ENCODE data around the gene LARP4.
"Not testable (repeated sequence)": the region's sequence is repeated elsewhere in the genome, so short reads cannot be mapped to it uniquely, and the experiment has no call there.

The LARP4 gene

GRCh38 chr12:50440288-50440687 is 39.6 kb downstream of the LARP4 start:
- TF ChIP-seq, protein P1, sequence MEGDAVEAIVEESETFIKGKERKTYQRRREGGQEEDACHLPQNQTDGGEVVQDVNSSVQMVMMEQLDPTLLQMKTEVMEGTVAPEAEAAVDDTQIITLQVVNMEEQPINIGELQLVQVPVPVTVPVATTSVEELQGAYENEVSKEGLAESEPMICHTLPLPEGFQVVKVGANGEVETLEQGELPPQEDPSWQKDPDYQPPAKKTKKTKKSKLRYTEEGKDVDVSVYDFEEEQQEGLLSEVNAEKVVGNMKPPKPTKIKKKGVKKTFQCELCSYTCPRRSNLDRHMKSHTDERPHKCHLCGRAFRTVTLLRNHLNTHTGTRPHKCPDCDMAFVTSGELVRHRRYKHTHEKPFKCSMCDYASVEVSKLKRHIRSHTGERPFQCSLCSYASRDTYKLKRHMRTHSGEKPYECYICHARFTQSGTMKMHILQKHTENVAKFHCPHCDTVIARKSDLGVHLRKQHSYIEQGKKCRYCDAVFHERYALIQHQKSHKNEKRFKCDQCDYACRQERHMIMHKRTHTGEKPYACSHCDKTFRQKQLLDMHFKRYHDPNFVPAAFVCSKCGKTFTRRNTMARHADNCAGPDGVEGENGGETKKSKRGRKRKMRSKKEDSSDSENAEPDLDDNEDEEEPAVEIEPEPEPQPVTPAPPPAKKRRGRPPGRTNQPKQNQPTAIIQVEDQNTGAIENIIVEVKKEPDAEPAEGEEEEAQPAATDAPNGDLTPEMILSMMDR (conservative IDR thresholded peaks at IDR 0.05) = no peak
- H3K27ac ChIP-seq = no peak overlapping the region

DNA sequence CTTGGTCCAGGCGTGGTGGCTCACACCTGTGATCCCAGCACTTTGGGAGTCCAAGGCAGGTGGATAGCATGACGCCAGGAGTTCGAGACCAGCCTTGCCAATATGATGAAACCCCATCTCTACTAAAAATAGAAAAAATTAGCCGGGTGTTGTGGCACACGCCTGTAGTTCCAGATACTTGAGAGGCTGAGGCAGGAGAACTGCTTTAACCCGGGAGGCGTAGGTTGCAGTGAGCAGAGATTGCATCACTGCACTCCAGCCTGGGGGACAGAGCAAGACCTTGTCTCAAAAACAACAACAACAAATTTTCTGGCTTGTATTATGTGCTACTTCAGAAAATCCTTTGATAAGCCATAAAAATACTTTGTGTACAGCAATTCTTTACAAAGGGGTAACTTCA is 41.1 kb downstream of the LARP4 start:
- no peak overlapping the region for H3K27ac ChIP-seq
- TF ChIP-seq, protein P1 (conservative IDR thresholded peaks at IDR 0.05) = no peak

GRCh38 chr12:50442178-50442908 is 41.7 kb downstream of the LARP4 start:
- TF ChIP-seq, protein P1 (conservative IDR thresholded peaks at IDR 0.05) = no peak
- H3K27ac ChIP-seq = no peak overlapping the region

DNA sequence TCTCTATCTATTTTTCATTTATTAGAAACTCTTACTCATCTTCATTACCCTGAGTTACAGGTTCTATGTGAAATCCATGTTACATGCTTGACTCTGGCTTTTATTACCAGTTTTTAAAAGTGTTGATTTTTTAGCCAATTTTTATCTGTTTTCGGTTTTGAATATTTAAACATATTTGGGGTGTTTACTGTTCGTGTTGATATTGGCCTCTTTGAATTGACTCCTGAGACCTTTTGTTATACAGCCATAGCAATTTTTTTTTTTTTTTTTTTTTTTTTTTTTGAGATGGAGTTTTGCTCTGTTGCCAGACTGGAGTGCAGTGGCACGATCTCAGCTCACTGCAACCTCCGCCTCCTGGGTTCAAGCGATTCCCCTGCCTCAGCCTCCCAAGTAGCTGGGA is 49.0 kb downstream of the LARP4 start:
- H3K27ac ChIP-seq = not testable (repeated sequence)

DNA sequence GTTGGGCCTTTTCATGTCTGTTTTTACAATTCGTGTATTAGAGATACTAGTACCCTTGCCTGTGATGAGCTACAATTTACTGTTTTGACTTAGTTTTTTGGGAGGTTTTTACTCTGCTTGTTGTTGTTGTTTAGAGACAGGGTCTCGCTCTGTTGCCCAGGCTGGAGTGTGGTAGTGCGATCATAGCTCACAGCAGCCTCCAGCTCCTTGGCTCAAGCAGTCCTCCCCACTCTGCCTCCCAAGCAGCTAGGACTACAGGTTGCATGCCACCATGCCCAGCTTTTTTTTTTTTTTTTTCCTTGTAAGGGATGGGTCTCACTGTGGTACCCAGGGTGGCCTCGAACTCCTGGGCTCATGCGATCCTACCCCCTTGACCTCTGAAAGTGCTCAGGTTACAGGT is 52.1 kb downstream of the LARP4 start:
- TF ChIP-seq, protein P1 (conservative IDR thresholded peaks at IDR 0.05) = no peak
- no peak overlapping the region for H3K27ac ChIP-seq

GRCh38 chr12:50453872-50454271 is 53.2 kb downstream of the LARP4 start:
- TF ChIP-seq, protein P1 (conservative IDR thresholded peaks at IDR 0.05) = no peak
- no peak overlapping the region for H3K27ac ChIP-seq

DNA sequence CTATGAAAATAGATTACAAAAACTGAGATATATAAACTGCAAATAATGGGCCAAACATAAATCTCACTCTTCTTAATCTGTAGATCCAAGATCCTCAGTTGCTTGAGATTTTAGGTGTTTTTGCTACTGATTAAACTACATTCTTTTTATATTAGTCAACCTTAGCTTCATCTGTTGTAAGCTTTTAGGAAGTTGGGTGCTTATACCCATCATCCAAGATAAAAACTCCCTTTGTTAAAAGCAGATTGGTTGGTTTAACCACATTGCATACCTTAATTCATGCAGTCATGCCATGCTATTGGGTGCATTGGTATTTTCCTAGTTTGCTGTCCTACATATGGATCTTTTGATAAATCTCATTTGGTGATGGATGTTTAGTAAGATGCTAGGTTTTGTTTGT is 57.9 kb downstream of the LARP4 start:
- H3K27ac ChIP-seq = no peak overlapping the region
- TF ChIP-seq, protein P1 (conservative IDR thresholded peaks at IDR 0.05) = no peak

DNA sequence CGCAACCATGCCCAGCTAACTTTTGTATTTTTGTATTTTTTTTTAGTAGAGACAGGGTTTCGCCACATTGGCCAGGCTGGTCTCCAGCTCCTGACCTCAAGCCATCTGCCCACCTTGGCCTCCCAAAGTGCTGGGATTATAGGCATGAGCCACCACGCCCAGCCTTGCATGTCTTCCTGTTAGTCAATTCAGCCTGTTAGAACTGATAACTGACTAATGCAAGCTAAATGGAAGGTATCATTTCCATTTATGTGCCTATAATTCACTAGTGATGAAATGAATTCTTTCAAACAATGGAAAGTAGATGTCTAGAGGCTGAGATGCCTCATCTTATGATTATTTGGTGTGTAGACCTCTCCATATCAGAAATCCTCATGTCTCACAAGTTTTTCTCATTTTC is 66.8 kb downstream of the LARP4 start:
- no peak overlapping the region for H3K27ac ChIP-seq
- TF ChIP-seq, protein P1 (conservative IDR thresholded peaks at IDR 0.05) = no peak
